CD4-positive, alpha-beta T cell treated with Interleukin-10 for 1 hour (primary cell): Measurements from ENCODE around the gene SCPEP1.

Experiments used
- DNase-seq: peaks from one replicate; pipeline ENCODE4 v3.0.0-alpha.2; 2020

The SCPEP1 gene

GRCh38 chr17:57045868-57046704, 68.2 kb downstream of the SCPEP1 start:
- peak; percentile 29 for DNase-seq

DNA sequence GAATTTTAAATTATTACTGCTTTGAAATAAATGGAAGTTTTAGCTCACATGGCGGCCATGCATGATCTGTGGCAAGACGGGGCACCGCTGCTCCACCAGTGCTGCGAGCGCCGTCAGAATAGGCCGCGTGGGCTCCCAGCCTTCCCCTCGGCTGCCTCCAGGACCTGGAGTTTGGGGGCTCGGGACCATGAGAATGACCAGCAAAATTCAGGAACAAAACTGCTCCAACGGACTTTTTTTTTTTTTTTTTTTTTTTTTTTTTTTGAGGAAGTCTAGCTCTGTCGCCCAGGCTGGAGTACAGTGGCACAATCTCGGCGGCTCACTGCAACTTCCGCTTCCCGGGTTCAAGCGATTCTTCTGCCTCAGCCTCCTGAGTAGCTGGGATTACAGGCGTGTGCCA, 68.8 kb downstream of the SCPEP1 start:
- peak; percentile 0 for DNase-seq

DNA sequence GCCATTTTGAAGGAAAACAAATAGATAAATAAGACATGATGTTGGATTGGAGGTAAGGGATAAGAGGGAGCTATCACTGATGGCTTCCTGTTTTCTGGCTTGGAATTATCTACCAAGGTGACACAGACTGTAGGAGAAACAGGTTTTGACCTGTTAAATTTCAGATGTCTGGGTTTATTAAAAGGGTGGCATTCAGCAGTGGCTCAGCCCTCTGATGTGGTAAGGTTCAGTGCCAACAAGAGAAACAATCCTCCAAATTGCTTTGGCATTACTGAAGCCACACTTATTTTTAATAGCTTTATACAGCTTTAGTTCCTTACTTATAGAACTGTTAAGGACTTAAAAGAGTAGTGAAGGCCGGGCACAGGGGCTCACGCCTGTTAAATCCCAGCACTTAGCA, 70.2 kb downstream of the SCPEP1 start:
- DNase-seq = no peak

DNA sequence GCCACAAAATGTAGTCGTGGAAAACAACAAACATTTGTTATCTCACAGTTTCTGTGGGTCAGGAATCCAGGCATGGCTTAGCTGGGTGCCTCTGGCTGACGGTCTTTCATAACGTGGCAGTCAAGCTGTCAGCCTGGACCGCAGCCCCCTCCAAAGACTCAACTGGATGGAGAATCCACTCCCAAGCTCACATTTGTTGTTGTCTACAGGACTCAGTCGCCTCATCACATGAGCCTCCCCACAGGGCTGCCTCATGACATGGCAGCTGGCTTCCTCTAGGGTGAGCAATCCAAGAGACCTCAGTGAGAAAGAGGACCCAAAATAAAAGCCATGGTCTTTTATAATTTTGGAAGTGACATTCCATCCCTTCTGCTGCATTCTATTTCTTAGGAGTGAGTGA, 72.4 kb downstream of the SCPEP1 start:
- DNase-seq = no peak

- DNase-seq = no peak
Measured at GRCh38 chr17:57051886-57052361, 74.0 kb downstream of the SCPEP1 start.
